GM12801 (cell line): ENCODE results near the gene SRA1.

Experiments used
- CTCF ChIP-seq: IDR thresholded peaks from one replicate; pipeline ENCODE4 v1.5.1; 2011; ENCODE audit warnings: control low read depth; ENCODE audit not compliant: insufficient read length; ENCODE audit errors: extremely low read depth

The SRA1 gene

GRCh38 chr5:140576776-140577201 is 19.5 kb upstream of the SRA1 start:
- no peak for TF ChIP-seq CTCF

GRCh38 chr5:140575309-140575708 is 18.0 kb upstream of the SRA1 start:
- no peak for TF ChIP-seq CTCF

GRCh38 chr5:140574165-140574564 is 16.9 kb upstream of the SRA1 start:
- TF ChIP-seq CTCF = no peak

GRCh38 chr5:140573683-140574082 is 16.4 kb upstream of the SRA1 start:
- no peak for TF ChIP-seq CTCF

GRCh38 chr5:140571105-140571504 is 13.8 kb upstream of the SRA1 start:
- TF ChIP-seq CTCF = no peak

GRCh38 chr5:140570488-140570887 is 13.2 kb upstream of the SRA1 start:
- no peak for TF ChIP-seq CTCF

- TF ChIP-seq CTCF = no peak
Measured at GRCh38 chr5:140570058-140570457, 12.8 kb upstream of the SRA1 start.

GRCh38 chr5:140569197-140569596 is 11.9 kb upstream of the SRA1 start:
- no peak for TF ChIP-seq CTCF
